GM21576 (cell line): ENCODE data around the gene PSEN2.
"Not testable (repeated sequence)": the region's sequence is repeated elsewhere in the genome, so short reads cannot be mapped to it uniquely, and the experiment has no call there.

Experiments
- ATAC-seq: cut with Tn5 transposase; IDR thresholded peaks from one replicate; pipeline ENCODE4 v1.9.1; 2021; ENCODE audit warnings: mild to moderate bottlenecking, moderate library complexity; ENCODE audit not compliant: unreplicated experiment

The PSEN2 gene

GRCh38 chr1:226912587-226913176, 42.3 kb downstream of the PSEN2 start:
- ATAC-seq, result peak; percentile 67

GRCh38 chr1:226915672-226915995, 45.2 kb downstream of the PSEN2 start:
- ATAC-seq, result peak; percentile 28

- ATAC-seq, result no peak
Measured at GRCh38 chr1:226916497-226916896, 46.1 kb downstream of the PSEN2 start.

DNA sequence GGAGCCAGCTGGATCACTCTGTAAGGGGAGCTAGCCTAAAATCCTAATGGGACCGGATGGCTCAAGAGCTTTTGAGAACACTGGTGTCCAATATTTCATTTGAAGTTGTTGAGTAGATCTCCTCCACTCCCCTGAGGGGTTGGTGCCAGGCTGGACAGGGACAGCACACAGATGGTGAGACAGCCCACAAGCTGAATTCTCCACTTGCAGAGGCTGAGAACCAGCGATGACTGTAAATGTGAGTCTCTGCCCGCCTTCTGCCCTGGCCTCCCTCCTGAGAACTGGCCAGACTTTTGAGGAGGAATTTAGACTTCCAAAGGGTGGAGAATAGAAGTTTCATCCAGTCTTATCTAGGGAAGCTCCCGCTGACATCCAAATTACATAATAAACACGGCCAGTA, 49.2 kb downstream of the PSEN2 start:
- ATAC-seq, result no peak

GRCh38 chr1:226919995-226920394, 49.6 kb downstream of the PSEN2 start:
- ATAC-seq, result no peak

GRCh38 chr1:226920446-226920894, 50.1 kb downstream of the PSEN2 start:
- ATAC-seq, result no peak

GRCh38 chr1:226921504-226921903, 51.1 kb downstream of the PSEN2 start:
- ATAC-seq, result no peak

DNA sequence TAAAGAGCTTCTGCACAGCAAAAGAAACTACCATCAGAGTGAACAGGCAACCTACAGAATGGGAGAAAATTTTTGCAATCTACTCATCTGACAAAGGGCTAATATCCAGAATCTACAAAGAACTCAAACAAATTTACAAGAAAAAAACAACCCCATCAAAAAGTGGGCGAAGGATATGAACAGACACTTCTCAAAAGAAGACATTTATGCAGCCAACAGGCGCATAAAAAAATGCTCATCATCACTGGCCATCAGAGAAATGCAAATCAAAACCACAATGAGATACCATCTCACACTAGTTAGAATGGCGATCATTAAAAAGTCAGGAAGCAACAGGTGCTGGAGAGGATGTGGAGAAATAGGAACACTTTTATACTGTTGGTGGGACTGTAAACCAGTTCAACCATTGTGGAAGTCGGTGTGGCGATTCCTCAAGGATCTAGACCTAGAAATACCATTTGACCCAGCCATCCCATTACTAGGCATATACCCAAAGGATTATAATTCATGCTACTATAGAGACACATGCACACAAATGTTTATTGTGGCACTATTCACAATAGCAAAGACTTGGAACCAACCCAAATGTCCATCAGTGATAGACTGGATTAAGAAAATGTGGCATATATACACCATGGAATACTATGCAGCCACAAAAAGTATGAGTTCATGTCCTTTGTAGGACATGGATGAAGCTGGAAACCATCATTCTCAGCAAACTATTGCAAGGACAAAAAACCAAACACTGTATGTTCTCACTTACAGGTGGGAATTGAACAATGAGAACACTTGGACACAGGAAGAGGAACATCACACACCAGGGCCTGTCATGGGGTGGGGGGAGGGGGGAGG, 59.1 kb downstream of the PSEN2 start:
- ATAC-seq, result not testable (repeated sequence)

DNA sequence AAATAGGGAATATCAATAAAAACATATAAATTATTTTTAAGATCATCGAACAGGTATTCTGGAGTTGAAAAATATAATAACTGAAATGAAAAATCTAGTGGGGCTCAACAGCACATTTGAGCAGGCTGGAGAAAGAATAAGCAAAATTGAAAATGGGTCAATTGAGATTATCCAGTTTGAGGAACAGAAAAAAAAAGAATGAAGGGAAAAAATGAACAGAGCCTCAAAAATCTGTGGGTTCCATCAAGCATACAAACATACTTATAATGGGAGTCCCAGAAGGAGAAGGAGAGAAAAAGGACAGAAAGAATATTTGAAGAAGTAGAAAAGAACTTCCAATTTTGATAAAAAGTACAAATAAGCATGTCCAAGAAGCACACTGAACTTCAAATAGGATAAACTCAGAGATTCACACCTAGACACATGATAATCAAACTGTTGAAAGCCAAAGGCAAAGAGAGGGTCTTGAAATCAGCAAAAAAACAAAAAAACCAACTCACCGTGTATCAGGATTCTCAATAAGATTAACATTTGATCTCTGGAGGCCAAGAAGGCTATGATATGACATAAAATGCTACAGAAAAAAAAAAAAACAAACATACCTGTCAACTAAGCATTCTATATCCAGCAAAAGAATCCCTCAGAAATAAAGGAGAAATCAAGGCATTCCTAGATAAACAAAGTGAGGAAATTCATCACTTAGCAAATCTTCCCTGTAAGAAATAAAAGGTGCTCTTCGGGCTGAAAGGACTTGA, 64.2 kb downstream of the PSEN2 start:
- no peak for ATAC-seq

DNA sequence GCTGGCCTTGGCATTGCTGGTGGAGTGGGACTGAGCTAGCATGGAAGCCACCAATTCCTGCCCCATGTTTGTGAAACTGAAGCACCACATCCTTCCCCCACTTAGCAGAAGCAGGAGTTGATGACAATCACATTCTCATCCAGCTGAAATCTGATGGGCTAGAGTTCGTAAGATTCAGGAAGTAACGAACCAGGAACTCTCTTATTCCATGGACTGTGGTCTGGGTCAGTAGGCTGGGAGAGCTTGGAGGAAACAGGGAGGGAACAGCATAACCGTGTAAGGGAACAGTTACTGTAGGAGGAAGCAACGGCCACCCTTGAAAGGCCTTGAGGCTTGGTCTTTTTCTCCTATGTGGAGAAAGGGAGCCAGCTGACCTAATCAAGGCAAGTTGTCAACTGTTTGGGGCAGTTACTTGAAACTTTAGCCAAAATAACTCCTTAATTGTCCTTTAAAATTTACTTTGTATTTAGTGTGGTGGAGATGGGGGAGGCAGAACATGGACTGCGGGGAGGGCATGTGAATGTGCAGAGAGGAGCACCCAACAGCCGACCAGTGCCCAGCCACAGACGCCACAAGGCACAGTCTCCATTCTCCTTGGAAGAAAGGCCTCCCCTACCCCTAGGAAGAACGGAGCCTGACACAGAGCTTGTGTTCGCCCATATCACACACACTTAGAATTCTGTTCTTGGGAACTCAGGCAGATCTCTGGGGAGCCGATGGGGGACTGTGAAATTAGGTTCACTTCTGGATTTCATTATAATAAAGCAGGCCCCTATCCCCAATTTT, 67.7 kb downstream of the PSEN2 start:
- no peak for ATAC-seq

DNA sequence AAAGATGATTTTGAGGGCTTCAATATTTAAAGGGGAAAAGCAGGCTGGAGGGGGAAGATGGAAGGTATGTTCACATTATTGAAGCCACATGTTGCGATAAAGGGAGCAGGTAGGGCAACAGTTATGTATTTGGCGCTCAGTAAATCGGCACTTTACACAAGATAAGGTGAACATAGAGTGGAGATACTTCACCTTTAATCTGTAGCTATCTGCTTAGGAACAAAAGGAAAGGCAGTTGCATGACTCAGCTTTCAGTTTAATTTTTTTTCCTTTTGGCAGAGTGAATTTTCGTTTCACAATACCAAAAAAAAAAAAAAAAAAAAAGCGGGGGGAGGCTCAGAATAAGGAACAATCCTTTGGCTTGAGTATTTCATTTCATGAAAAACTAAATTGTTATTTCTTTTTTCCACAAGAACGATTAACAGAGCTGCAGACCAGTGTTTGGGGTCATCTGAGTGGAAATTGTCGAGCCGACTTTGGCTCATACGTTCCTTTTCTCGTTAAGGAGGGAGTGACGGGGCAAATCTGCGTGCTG, 68.6 kb downstream of the PSEN2 start:
- no peak for ATAC-seq

DNA sequence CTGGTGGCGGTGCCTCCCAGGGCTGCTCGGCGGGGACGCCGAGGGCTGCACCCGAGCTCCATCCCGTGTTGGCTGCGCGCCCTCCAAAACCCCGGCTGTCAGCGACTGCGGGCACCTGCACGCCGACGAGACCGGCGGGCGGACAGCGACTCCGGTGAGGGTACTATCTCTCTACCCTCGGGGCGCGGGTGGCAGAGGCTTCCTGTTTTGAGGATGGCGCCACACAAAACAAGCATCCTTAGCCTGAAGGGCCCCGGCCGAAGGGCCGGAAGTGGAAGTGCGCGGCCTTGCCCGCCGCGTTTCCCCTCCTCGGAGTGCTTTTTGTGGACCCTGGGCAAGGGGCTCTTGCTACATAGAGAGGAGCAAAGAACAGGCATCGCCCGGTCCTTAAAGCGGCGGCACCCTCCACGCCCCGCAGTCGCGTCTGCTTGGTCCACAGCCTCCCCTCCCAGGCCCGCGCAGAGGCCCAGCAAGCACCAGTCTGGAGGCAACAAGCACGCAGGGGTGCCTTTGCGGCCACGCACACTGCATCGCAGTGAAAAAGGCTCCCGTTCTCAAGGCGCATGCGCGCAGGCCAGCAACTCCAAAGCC, 69.1 kb downstream of the PSEN2 start:
- peak; percentile 27 for ATAC-seq

DNA sequence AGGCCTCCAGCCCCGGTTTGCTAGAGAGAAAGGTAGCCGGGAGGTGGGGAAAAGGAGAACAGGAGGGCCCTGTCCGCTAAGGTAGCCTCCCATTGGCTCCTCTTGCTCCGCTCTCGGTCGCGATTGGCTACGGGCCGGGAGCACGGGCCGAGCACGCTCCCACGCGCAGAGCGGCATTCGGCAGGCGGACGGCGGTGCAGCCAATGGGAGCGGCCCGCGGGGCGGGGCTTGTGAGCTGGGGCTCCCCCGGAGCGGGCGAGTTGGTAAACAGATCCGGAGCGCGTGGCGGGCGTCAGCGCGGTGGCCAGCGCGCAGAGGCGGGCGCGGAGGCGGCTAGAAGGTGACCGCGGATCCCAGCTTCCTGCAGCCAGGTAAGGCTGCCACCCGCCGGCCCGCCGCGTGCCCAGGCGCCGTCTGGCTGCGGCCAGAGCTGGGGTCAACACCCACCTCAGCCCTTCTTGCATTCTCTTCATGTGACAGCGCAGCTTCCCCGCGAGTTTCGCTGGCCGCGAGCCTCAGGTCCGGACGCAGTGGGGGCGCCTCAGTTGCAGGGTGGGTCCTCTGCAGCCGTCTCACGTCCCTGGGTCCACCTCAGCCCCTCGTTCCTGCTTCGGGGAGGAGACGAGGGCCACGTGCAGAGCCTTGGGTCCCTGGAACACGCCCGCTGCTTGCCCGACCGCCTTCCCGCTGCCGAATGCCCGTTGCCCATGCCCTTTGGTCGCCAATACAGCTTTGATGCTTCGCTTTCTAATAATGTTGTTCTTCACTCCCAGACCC, 69.8 kb downstream of the PSEN2 start, which contains the start of gene COQ8A:
COQ8A (plus strand) TSS at position 266 of the 777 bp plus-strand sequence. CDS start 21,092 bp downstream, outside the sequence.
- peak; percentile 96 for ATAC-seq

DNA sequence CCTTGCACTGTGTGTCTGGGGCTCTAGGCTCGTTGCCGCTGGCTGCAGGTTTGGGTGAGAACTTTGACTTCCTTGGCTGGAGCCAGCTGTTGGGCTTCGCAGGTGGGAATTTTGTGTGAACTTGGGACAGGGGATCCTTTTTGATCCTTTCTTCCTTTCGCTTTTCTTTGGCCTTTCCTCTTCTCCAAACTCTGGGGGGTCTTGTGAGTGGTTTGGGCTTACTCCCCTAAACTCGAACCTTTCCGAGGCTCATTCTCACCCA, 70.3 kb downstream of the PSEN2 start:
- ATAC-seq, result no peak

- ATAC-seq, result no peak
Measured at GRCh38 chr1:226942392-226942791, 72.0 kb downstream of the PSEN2 start.

- no peak for ATAC-seq
Measured at GRCh38 chr1:226943156-226943555, 72.7 kb downstream of the PSEN2 start.

GRCh38 chr1:226943927-226944326, 73.5 kb downstream of the PSEN2 start:
- no peak for ATAC-seq

DNA sequence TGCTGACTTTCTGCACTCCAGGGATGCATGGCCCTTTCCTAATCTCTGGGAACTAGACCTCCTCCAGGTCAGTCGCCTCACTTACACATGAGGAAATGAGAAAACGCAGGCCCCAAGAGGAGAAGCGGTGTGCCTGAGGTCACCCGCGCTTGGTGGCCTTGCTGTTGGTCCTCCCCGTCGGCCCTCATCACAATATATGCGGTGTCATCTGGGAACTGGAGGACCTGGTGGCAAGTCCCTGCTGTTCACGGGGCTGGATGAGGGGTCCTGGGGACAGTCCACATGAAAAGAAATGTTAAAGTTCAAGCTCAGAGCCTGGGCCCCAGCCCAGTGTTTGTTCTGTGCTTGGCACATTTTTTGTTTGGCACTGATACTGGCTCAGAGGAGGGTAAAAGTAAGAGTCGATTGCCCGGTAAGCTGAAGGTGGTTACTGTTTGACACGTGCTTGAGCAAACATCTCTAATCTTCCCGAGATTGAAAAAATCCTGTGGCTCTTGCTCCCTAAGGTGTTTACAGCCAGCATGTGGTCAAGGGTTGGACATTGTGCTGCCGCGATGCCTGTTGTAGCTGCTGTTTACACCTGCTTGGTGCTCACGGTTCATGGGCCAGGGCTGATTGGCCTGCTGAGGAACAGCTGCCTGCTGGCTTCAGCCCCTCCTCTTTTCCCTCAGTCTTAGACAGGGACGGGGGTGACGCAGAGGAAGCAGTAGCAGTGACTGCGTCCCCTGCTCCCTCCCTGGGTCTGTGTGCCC, 74.9 kb downstream of the PSEN2 start:
- ATAC-seq, result no peak
